Epithelial cell of esophagus (primary cell): ENCODE data around the gene CD244.

Experiments
- DNase-seq: peaks from one replicate; pipeline ENCODE4 v3.0.0; 2010; ENCODE audit warnings: low read depth
- H3K4me3 ChIP-seq: 2 replicates; pipeline ENCODE4 v1.5.1; 2011; ENCODE audit warnings: mild to moderate bottlenecking, low read length, control low read depth
- CTCF ChIP-seq: IDR thresholded peaks from 2 replicates; pipeline ENCODE4 v1.5.1; 2011; ENCODE audit warnings: low read depth, mild to moderate bottlenecking, low read length, control low read depth, inconsistent platforms; ENCODE audit not compliant: insufficient read depth; ENCODE audit errors: missing control alignments

The CD244 gene

GRCh38 chr1:160862203-160863060, at the start of gene CD244:
Gene CD244, minus strand, starts transcription at chr1:160862887. Its CDS starts 210 bp downstream, at chr1:160862677.
- H3K4me3 ChIP-seq, result no peak within 1 kb of the TSS
- TF ChIP-seq CTCF, result no peak
- peak; percentile 79 for DNase-seq

GRCh38 chr1:160911925-160912324, 49.2 kb upstream of the CD244 start:
- no peak for TF ChIP-seq CTCF
- no peak for DNase-seq
- H3K4me3 ChIP-seq, result no peak overlapping the region

- DNase-seq, result no peak
- no peak for TF ChIP-seq CTCF
Measured at GRCh38 chr1:160911441-160911840, 48.8 kb upstream of the CD244 start.

GRCh38 chr1:160910170-160910750, 47.6 kb upstream of the CD244 start:
- DNase-seq, result no peak

More at GRCh38 chr1:160911441-160911840, 48.8 kb upstream of the CD244 start:
- no peak overlapping the region for H3K4me3 ChIP-seq

GRCh38 chr1:160907976-160908375, 45.3 kb upstream of the CD244 start:
- DNase-seq, result no peak
- H3K4me3 ChIP-seq, result no peak overlapping the region
- no peak for TF ChIP-seq CTCF

More at GRCh38 chr1:160910170-160910750, 47.6 kb upstream of the CD244 start:
- H3K4me3 ChIP-seq, result no peak overlapping the region
- TF ChIP-seq CTCF, result no peak

GRCh38 chr1:160905617-160905989, 42.9 kb upstream of the CD244 start:
- TF ChIP-seq CTCF, result no peak
- no peak for DNase-seq

More at GRCh38 chr1:160905617-160905989, 42.9 kb upstream of the CD244 start:
- no peak overlapping the region for H3K4me3 ChIP-seq
